Breast epithelium (tissue), 3 donors: ENCODE data around the gene C8G.

Experiments
- CTCF ChIP-seq, 3 donors: fragments of 450-650 bp; IDR thresholded peaks; one replicate each; pipeline ENCODE4 v1.5.1; 2016 to 2017; ENCODE audit warnings: antibody characterized with exemption in 3 of 3, mild to moderate bottlenecking in 3 of 3, moderate library complexity in 3 of 3
- POLR2A ChIP-seq: fragments of 450-650 bp; IDR thresholded peaks from one replicate; pipeline ENCODE4 v1.6.1; 2016; ENCODE audit warnings: antibody characterized with exemption, mild to moderate bottlenecking, moderate library complexity
- POLR2AphosphoS5 ChIP-seq, 3 donors: sonication (generic); formaldehyde crosslinking; IDR thresholded peaks; one replicate each; pipeline ENCODE4 v1.6.1; 2017; ENCODE audit warnings: antibody characterized with exemption in 3 of 3

GRCh38 chr9:136995362-136995761, 50.3 kb downstream of the C8G start:
- TF ChIP-seq POLR2A (no peak), POLR2AphosphoS5 (IDR thresholded peaks at IDR 0.05) (no peak), CTCF (IDR thresholded peaks at IDR 0.05) (no peak)
